MCF 10A (cell line): ENCODE results near the gene RAD51B. TPM values are rescaled to one million over a fixed set of nuclear protein-coding genes. Genes with fewer than 3 reads are reported as not detected.
"Not testable (repeated sequence)": the region's sequence is repeated elsewhere in the genome, so short reads cannot be mapped to it uniquely, and the experiment has no call there.

Experiments
- BruUV-seq: library from RNA; stranded (reverse); fragments of 400-500 nt; replicated peaks from 2 replicates; lab custom pipeline; 2021; lab: Mats Ljungman, UMichigan
- CTCF ChIA-PET: fragments of 300-600 bp; sonication (Branson Sonifier 250); formaldehyde crosslinking; extraction: SDS; loops from one replicate; lab custom pipeline; 2021; ENCODE audit warnings: antibody characterized with exemption, inconsistent platforms; lab: Yijun Ruan, JAX
- POLR2A ChIA-PET: fragments of 300-600, 350-650 bp; sonication (Branson Sonifier 250); formaldehyde crosslinking; extraction: SDS; loops from one replicate; lab custom pipeline; 2020; ENCODE audit warnings: antibody characterized with exemption, inconsistent platforms; lab: Yijun Ruan, JAX
- DNase-seq: peaks from one replicate; pipeline ENCODE4 v3.0.0-alpha.2; 2018; ENCODE audit not compliant: unreplicated experiment
- H3K27ac Mint-ChIP-seq: one replicate; pipeline ENCODE4 v1.8.0; 2022; ENCODE audit warnings: mild to moderate bottlenecking, low read depth, mixed read lengths; ENCODE audit not compliant: unreplicated experiment
- H3K27me3 Mint-ChIP-seq: one replicate; pipeline ENCODE4 v1.8.0; 2022; ENCODE audit warnings: mixed read lengths; ENCODE audit not compliant: insufficient read depth, unreplicated experiment
- H3K36me3 Mint-ChIP-seq: one replicate; pipeline ENCODE4 v1.8.0; 2022; ENCODE audit warnings: mild to moderate bottlenecking, moderate library complexity, mixed read lengths; ENCODE audit not compliant: insufficient read depth, unreplicated experiment
- H3K4me1 Mint-ChIP-seq: one replicate; pipeline ENCODE4 v1.8.0; 2022; ENCODE audit warnings: mixed read lengths; ENCODE audit not compliant: insufficient read depth, unreplicated experiment
- H3K4me3 Mint-ChIP-seq: one replicate; pipeline ENCODE4 v1.8.0; 2022; ENCODE audit warnings: mild to moderate bottlenecking, moderate library complexity, mixed read lengths; ENCODE audit not compliant: unreplicated experiment
- H3K9me3 Mint-ChIP-seq: one replicate; pipeline ENCODE4 v1.8.0; 2022; ENCODE audit warnings: mixed read lengths; ENCODE audit not compliant: unreplicated experiment
- intact Hi-C: fragments of 100-400 bp; cut with micrococcal nuclease; formaldehyde crosslinking; loops from 2 replicates; pipeline ENCODE4 v1.14.1; 2022
- total RNA-seq: library from RNA; stranded (reverse); gene quantifications from 2 replicates; pipeline ENCODE4 v1.2.3, GENCODE V29; 2022
- TF ChIP-seq, protein P1 (sequence below): fragments of 200-600 bp; IDR thresholded peaks from one replicate; pipeline ENCODE4 v1.8.0; 2022; ENCODE audit warnings: antibody characterized with exemption, mild to moderate bottlenecking; ENCODE audit not compliant: unreplicated experiment

Gene RAD51B
- total RNA-seq, 1 experiment from 2014 or later, result 14.6 TPM

DNA sequence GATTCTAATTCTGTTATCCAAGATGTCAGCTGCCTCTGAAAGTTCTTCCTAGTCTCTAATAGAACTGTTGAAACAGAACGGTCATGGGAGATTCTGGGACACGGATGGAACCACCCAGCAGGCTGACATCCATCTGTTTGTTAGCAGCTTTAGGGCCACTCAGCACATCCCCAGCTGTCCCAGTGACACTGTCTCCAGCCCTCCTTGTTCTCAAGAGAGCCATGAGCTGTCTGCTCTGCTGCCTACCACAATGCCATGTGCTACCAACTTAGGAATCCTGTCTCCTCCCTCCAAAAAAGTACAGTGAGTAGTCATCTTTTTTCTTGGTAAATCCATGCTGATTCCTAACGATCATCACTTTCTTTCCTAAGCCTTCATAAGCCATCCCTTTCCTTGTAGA lies 842.8 kb downstream of the RAD51B start:
- no peak overlapping the region for H3K4me3 Mint-ChIP-seq

DNA sequence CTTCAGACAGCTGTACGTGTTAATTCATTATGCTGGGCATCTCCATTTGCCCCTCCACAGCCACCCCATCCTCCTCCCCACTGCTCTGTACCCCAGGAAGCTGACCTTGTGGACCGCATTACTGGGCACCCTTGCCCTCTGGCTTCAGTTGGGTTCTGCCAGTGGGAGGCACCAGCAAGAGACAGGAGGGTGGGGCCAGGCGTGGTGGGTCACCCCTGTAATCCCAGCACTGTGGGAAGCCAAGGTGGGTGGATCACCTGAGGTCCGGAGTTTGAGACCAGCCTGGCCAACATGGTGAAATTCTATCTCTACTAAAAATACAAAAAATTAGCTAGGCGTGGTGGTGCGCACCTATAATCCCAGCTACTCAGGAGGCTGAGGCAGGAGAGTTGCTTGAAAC lies 843.2 kb downstream of the RAD51B start:
- intact Hi-C loops, H3K27ac Mint-ChIP-seq, H3K9me3 Mint-ChIP-seq, H3K36me3 Mint-ChIP-seq, CTCF ChIA-PET, BruUV-seq, DNase-seq, H3K4me3 Mint-ChIP-seq, H3K27me3 Mint-ChIP-seq: not testable (repeated sequence)
- POLR2A ChIA-PET, result interaction anchor here (0.9 to 1.2 kb wide), 2 partner anchors 14 to 131 kb away, joined by 3 read pairs; partner anchors contain the start of gene ZFP36L1
- peaks cover 39% of the 10 kb centered on the region for H3K4me1 Mint-ChIP-seq

More for the DNA sequence above, 842.8 kb downstream of the RAD51B start:
- BruUV-seq, result no TSS peak
- TF ChIP-seq, protein P1, sequence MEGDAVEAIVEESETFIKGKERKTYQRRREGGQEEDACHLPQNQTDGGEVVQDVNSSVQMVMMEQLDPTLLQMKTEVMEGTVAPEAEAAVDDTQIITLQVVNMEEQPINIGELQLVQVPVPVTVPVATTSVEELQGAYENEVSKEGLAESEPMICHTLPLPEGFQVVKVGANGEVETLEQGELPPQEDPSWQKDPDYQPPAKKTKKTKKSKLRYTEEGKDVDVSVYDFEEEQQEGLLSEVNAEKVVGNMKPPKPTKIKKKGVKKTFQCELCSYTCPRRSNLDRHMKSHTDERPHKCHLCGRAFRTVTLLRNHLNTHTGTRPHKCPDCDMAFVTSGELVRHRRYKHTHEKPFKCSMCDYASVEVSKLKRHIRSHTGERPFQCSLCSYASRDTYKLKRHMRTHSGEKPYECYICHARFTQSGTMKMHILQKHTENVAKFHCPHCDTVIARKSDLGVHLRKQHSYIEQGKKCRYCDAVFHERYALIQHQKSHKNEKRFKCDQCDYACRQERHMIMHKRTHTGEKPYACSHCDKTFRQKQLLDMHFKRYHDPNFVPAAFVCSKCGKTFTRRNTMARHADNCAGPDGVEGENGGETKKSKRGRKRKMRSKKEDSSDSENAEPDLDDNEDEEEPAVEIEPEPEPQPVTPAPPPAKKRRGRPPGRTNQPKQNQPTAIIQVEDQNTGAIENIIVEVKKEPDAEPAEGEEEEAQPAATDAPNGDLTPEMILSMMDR, result no peak
- POLR2A ChIA-PET, result no interaction called here
- intact Hi-C loops, result no loop called here
- no peak overlapping the region for H3K27ac Mint-ChIP-seq
- no peak for DNase-seq
- peaks cover 7% of the 10 kb centered on the region for H3K9me3 Mint-ChIP-seq
- no peaks in the 10 kb centered on the region for H3K36me3 Mint-ChIP-seq
- peaks cover 35% of the 10 kb centered on the region for H3K4me1 Mint-ChIP-seq
- CTCF ChIA-PET, result no interaction called here
- no peaks in the 10 kb centered on the region for H3K27me3 Mint-ChIP-seq

DNA sequence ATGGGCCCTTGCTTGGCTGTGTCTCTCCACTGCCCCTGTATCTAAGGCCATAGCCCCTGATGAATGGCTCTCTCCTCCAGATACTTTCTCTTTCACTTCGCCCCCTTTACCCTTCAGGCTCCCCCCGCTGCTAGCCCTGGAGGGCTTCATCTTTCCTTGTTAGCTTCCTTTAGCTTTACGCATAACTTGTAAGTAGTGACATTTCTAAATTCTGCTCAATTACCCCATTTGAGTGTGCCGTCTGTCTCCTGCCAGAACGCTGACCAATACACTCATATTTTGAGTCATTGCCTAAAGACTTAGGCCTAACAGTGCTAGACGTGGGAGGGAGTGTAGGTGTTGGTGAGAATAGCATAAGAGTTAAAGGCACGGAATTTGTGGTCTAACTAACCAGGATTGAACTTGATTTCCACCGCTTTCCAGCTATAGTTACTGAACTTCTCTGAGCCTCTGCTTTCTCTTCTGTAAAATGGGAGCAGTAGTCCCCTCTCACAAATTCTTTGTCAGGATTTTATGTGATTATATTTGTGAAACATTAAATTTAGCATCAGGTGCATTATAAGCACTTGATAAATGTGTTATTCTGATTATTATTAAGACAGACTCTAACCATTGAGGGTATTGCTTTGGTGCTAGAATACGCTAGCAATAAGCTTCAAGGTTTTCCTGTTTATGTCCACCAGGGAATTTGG lies 844.0 kb downstream of the RAD51B start:
- ChIA-PET CTCF (no interaction called here), POLR2A (interaction anchor here (0.9 to 1.5 kb wide), 4 partner anchors 8 to 130 kb away, joined by 3 to 6 read pairs (median 3); partner anchors contain the start of gene ZFP36L1)
- Mint-ChIP-seq H3K27ac (peak overlapping the region; percentile 32), H3K27me3 (no peaks in the 10 kb centered on the region), H3K4me3 (no peak overlapping the region), H3K36me3 (no peaks in the 10 kb centered on the region), H3K9me3 (peaks cover 7% of the 10 kb centered on the region), H3K4me1 (peaks cover 38% of the 10 kb centered on the region)
- intact Hi-C loops, result no loop called here
- DNase-seq, result peak; percentile 43
- TF ChIP-seq, protein P1, result no peak
- no TSS peak for BruUV-seq

DNA sequence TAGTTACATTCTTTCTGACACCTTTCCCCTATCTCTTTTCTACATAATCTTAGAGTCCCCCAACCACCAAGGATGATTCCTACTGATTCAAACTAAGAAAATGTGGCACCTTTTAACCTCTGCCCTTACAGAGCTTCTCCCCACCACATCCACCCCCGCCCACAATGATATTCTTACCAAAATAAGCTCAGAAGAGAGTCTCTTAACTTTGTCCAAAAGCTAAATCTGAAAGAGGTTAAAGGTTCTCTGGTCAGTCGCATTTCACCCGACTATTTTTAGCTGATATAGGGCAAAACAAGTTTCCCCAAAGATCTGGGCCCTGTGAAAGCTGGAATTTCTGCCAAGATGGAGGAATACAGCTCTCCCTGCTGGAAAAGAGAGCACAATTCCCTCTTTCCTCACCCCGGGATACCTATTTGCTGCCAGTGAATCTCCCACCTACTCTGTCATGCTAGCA lies 844.7 kb downstream of the RAD51B start:
- H3K36me3 Mint-ChIP-seq, result no peaks in the 10 kb centered on the region
- POLR2A ChIA-PET, result interaction anchor here (0.6 to 1.5 kb wide), 3 partner anchors 9 to 131 kb away, joined by 3 to 6 read pairs (median 3); no protein-coding TSS in a partner anchor
- TF ChIP-seq, protein P1, result no peak
- H3K4me1 Mint-ChIP-seq, result peaks cover 35% of the 10 kb centered on the region
- BruUV-seq, result no TSS peak
- CTCF ChIA-PET, result no interaction called here
- H3K27ac Mint-ChIP-seq, result peak overlapping the region; percentile 3
- no peak for DNase-seq
- peaks cover 7% of the 10 kb centered on the region for H3K9me3 Mint-ChIP-seq
- H3K4me3 Mint-ChIP-seq, result no peak overlapping the region
- no peaks in the 10 kb centered on the region for H3K27me3 Mint-ChIP-seq
- intact Hi-C loops, result no loop called here
